ENCODE data around the gene XPNPEP3.

Gene XPNPEP3

DNA sequence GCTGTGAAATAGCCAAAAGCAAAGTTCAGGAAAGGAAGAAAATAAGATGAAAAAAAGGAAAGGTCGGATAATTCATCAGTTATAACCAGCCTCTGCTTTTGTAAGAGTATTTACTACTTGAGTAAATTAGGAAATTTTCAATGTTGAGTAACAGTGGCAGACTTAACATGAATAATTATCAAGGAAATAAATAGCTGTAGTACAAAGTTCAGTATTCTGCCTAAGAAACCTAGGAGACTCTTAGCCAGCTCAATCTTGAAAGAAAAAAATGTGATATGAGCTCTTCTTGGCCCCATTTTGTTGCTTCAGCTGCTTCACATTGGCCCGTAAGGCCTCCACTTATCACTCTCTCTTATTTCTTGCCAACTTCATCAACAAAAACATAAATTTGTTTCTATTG lies 22.0 kb downstream of the XPNPEP3 start:
- Histone ChIP-seq H3K27me3 (ENCODE audit: insufficient read depth, insufficient read length) (no peaks in the 10 kb centered on the region), H3K36me3 (ENCODE audit: insufficient read depth, insufficient read length, low read length) (peaks cover 20% of the 10 kb centered on the region), H3K4me3 (ENCODE audit: insufficient read length, low read depth) (no peak overlapping the region), H3K4me1 (ENCODE audit: insufficient read depth, insufficient read length) (no peaks in the 10 kb centered on the region), H3K9ac (ENCODE audit: insufficient read length, low read depth) (no peak overlapping the region), H3K9me3 (ENCODE audit: insufficient read depth, low read length) (no peaks in the 10 kb centered on the region)
- no peak for TF ChIP-seq YY1 (IDR thresholded peaks at IDR 0.05; ENCODE audit: insufficient read depth, insufficient read length)
- TF ChIP-seq SUZ12 (IDR thresholded peaks at IDR 0.05; ENCODE audit: extremely low read depth, insufficient read depth, insufficient read length), result no peak
- no peak for DNase-seq (ENCODE audit: low read depth, low spot score)

DNA sequence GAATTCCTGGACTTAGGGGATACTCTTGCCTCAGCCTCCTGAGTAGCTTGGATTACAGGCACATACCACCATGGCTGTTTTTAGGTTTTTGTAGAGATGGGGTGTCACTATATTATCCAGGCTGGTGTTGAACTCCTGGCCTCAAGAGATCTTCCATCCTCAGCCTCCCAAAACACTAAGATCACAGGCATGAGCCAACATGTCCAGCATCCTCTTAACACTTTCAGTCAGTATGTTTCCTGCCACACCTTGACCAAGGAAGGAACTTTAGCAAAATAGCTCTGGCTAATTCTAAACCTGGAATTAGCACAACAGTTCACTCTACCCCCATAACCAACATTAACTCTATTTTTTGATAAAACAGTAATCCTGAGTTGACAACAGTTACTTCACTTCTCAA lies 32.2 kb downstream of the XPNPEP3 start:
- DNase-seq (ENCODE audit: low read depth, low spot score), result no peak
- no peak for TF ChIP-seq SUZ12 (IDR thresholded peaks at IDR 0.05; ENCODE audit: extremely low read depth, insufficient read depth, insufficient read length)
- TF ChIP-seq YY1 (IDR thresholded peaks at IDR 0.05; ENCODE audit: insufficient read depth, insufficient read length), result no peak
- TF ChIP-seq ZNF274 (IDR thresholded peaks at IDR 0.05; ENCODE audit: low read depth, low read length), result no peak

DNA sequence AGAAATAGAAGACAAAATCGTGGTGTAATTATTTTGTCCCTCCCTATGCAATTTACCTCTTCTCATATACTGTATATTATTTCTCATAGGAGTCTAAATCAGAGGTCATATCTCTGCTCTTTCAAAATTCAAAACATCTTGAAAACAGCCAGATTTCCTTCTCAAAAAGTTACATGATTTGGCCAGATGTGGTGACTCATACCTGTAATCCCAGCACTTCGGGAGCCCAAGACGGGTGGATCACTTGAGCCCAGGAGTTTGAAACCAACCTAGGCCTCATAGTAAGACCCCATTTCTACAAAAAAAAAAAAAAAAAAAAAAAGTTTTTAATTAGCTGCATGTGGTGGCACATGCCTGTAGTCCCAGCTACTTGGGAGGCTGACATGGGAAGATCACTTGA lies 33.9 kb downstream of the XPNPEP3 start:
- Histone ChIP-seq H3K9me3 (ENCODE audit: insufficient read depth, low read length) (no peaks in the 10 kb centered on the region), H3K27me3 (ENCODE audit: insufficient read depth, insufficient read length) (no peaks in the 10 kb centered on the region), H3K36me3 (ENCODE audit: insufficient read depth, insufficient read length, low read length) (peaks cover 41% of the 10 kb centered on the region), H3K4me1 (ENCODE audit: insufficient read depth, insufficient read length) (no peaks in the 10 kb centered on the region), H3K9ac (ENCODE audit: insufficient read length, low read depth) (no peak overlapping the region), H3K4me3 (ENCODE audit: insufficient read length, low read depth) (no peak overlapping the region)
- DNase-seq (ENCODE audit: low read depth, low spot score), result no peak
- no peak for TF ChIP-seq YY1 (IDR thresholded peaks at IDR 0.05; ENCODE audit: insufficient read depth, insufficient read length)
- no peak for TF ChIP-seq SUZ12 (IDR thresholded peaks at IDR 0.05; ENCODE audit: extremely low read depth, insufficient read depth, insufficient read length)
- no peak for TF ChIP-seq ZNF274 (IDR thresholded peaks at IDR 0.05; ENCODE audit: low read depth, low read length)

More for the DNA sequence above, 32.2 kb downstream of the XPNPEP3 start:
- peaks cover 45% of the 10 kb centered on the region for H3K36me3 ChIP-seq (ENCODE audit: insufficient read depth, insufficient read length, low read length)
- no peaks in the 10 kb centered on the region for H3K9me3 ChIP-seq (ENCODE audit: insufficient read depth, low read length)
- H3K9ac ChIP-seq (ENCODE audit: insufficient read length, low read depth), result no peak overlapping the region
- H3K27me3 ChIP-seq (ENCODE audit: insufficient read depth, insufficient read length), result no peaks in the 10 kb centered on the region
- H3K4me1 ChIP-seq (ENCODE audit: insufficient read depth, insufficient read length), result no peaks in the 10 kb centered on the region
- no peak overlapping the region for H3K4me3 ChIP-seq (ENCODE audit: insufficient read length, low read depth)

DNA sequence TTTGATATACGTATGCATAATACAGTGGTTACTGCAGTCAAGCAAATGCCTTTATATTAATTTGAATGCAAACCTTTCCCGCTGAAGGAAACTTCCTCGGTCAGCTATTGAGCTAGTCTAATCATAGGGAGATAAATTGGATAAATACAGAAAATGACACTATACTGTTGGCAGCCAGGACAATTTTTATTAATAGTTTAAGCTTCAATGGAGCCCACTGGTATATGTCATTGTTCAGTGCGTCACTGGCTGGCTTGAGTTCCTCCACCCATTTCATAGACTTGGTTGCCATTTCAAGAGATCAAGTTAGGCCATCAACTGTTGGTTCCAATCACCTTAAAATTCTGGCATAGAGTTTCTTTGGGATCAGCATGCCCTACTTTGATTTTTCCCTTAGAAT lies 37.5 kb downstream of the XPNPEP3 start:
- no peak for DNase-seq (ENCODE audit: low read depth, low spot score)
- TF ChIP-seq YY1 (IDR thresholded peaks at IDR 0.05; ENCODE audit: insufficient read depth, insufficient read length), result no peak
- no peak for TF ChIP-seq SUZ12 (IDR thresholded peaks at IDR 0.05; ENCODE audit: extremely low read depth, insufficient read depth, insufficient read length)
- no peak for TF ChIP-seq ZNF274 (IDR thresholded peaks at IDR 0.05; ENCODE audit: low read depth, low read length)
- H3K36me3 ChIP-seq (ENCODE audit: insufficient read depth, insufficient read length, low read length), result peaks cover 11% of the 10 kb centered on the region
- H3K27me3 ChIP-seq (ENCODE audit: insufficient read depth, insufficient read length), result no peaks in the 10 kb centered on the region
- no peak overlapping the region for H3K9ac ChIP-seq (ENCODE audit: insufficient read length, low read depth)
- H3K9me3 ChIP-seq (ENCODE audit: insufficient read depth, low read length), result no peaks in the 10 kb centered on the region
- no peak overlapping the region for H3K4me3 ChIP-seq (ENCODE audit: insufficient read length, low read depth)
- H3K4me1 ChIP-seq (ENCODE audit: insufficient read depth, insufficient read length), result no peaks in the 10 kb centered on the region

DNA sequence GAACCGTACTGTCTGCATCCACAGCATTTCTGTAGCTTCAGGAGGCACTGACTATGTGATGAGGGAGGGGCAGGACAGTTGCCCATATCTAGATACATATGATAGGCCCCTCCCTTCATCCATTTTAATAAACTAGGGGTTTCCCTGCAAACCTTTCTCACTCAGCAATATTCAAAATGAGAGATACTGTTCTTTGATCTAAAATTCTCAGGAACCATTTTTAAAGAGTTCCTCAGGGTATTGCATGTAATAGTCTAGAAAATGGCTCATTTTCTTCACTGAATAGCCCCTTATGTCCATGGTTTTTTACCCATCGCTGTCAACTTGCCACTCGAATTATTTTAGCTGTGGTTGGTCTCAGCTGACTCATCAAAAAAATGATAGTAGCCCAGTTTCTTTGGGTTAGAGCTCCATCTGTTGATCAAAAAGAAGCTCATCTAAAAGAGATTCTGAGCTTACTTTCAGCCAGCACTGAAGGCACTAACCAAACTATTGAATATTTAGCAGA lies 42.0 kb downstream of the XPNPEP3 start:
- Histone ChIP-seq H3K36me3 (ENCODE audit: insufficient read depth, insufficient read length, low read length) (no peaks in the 10 kb centered on the region), H3K27me3 (ENCODE audit: insufficient read depth, insufficient read length) (no peaks in the 10 kb centered on the region), H3K4me1 (ENCODE audit: insufficient read depth, insufficient read length) (no peaks in the 10 kb centered on the region), H3K4me3 (ENCODE audit: insufficient read length, low read depth) (no peak overlapping the region), H3K9ac (ENCODE audit: insufficient read length, low read depth) (no peak overlapping the region), H3K9me3 (ENCODE audit: insufficient read depth, low read length) (no peaks in the 10 kb centered on the region)
- no peak for TF ChIP-seq YY1 (IDR thresholded peaks at IDR 0.05; ENCODE audit: insufficient read depth, insufficient read length)
- no peak for TF ChIP-seq ZNF274 (IDR thresholded peaks at IDR 0.05; ENCODE audit: low read depth, low read length)
- no peak for TF ChIP-seq SUZ12 (IDR thresholded peaks at IDR 0.05; ENCODE audit: extremely low read depth, insufficient read depth, insufficient read length)
- DNase-seq (ENCODE audit: low read depth, low spot score), result peak; percentile 13

DNA sequence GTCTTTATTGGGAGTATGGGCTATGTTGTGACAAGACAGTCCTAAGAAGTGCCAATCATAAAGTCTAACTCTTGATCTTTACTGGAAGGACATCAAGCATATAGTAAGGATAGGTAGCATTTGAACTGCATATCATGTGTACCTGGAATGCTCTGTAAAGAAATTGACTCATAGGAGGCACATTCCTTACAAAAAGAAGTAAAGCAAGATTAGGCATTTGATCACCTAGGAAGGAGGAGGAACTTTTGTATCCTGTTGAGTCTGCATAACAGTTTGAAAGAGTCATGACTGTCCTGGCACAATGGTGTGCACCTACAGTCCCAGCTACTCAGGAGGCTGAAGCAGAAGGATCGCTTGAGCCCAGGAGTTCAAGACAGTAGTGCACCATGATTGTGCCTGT lies 47.2 kb downstream of the XPNPEP3 start:
- peaks cover 6% of the 10 kb centered on the region for H3K36me3 ChIP-seq (ENCODE audit: insufficient read depth, insufficient read length, low read length)
- no peak overlapping the region for H3K4me3 ChIP-seq (ENCODE audit: insufficient read length, low read depth)
- no peaks in the 10 kb centered on the region for H3K27me3 ChIP-seq (ENCODE audit: insufficient read depth, insufficient read length)
- no peak overlapping the region for H3K9ac ChIP-seq (ENCODE audit: insufficient read length, low read depth)
- H3K4me1 ChIP-seq (ENCODE audit: insufficient read depth, insufficient read length), result no peaks in the 10 kb centered on the region
- no peak for TF ChIP-seq SUZ12 (IDR thresholded peaks at IDR 0.05; ENCODE audit: extremely low read depth, insufficient read depth, insufficient read length)
- no peak for TF ChIP-seq ZNF274 (IDR thresholded peaks at IDR 0.05; ENCODE audit: low read depth, low read length)
- TF ChIP-seq YY1 (IDR thresholded peaks at IDR 0.05; ENCODE audit: insufficient read depth, insufficient read length), result no peak
- DNase-seq (ENCODE audit: low read depth, low spot score), result no peak
- no peaks in the 10 kb centered on the region for H3K9me3 ChIP-seq (ENCODE audit: insufficient read depth, low read length)

DNA sequence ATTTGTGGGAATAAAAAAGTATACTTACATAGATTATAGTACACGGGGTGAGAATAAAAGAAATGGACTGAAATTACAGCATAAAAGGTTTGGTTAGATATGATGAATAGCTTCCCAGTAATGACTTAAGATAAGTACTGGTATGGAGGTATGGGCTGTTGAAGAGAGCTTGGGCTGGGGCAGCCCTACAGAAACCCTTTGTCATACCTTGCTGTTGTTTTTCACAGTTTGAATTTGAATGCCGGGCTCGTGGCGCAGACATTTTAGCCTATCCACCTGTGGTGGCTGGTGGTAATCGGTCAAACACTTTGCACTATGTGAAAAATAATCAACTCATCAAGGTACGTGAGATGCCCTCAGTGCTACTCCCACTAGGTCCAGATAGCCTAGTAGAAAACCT lies 51.9 kb downstream of the XPNPEP3 start:
- Histone ChIP-seq H3K9ac (ENCODE audit: insufficient read length, low read depth) (no peak overlapping the region), H3K27me3 (ENCODE audit: insufficient read depth, insufficient read length) (no peaks in the 10 kb centered on the region), H3K4me3 (ENCODE audit: insufficient read length, low read depth) (no peak overlapping the region), H3K36me3 (ENCODE audit: insufficient read depth, insufficient read length, low read length) (peaks cover 22% of the 10 kb centered on the region), H3K4me1 (ENCODE audit: insufficient read depth, insufficient read length) (no peaks in the 10 kb centered on the region), H3K9me3 (ENCODE audit: insufficient read depth, low read length) (no peaks in the 10 kb centered on the region)
- TF ChIP-seq SUZ12 (IDR thresholded peaks at IDR 0.05; ENCODE audit: extremely low read depth, insufficient read depth, insufficient read length) (no peak), YY1 (IDR thresholded peaks at IDR 0.05; ENCODE audit: insufficient read depth, insufficient read length) (no peak), ZNF274 (IDR thresholded peaks at IDR 0.05; ENCODE audit: low read depth, low read length) (no peak)
- DNase-seq (ENCODE audit: low read depth, low spot score), result no peak

All from NT2/D1 (cell line).